ENCODE measurements around the gene ST3GAL3.

The ST3GAL3 gene

DNA sequence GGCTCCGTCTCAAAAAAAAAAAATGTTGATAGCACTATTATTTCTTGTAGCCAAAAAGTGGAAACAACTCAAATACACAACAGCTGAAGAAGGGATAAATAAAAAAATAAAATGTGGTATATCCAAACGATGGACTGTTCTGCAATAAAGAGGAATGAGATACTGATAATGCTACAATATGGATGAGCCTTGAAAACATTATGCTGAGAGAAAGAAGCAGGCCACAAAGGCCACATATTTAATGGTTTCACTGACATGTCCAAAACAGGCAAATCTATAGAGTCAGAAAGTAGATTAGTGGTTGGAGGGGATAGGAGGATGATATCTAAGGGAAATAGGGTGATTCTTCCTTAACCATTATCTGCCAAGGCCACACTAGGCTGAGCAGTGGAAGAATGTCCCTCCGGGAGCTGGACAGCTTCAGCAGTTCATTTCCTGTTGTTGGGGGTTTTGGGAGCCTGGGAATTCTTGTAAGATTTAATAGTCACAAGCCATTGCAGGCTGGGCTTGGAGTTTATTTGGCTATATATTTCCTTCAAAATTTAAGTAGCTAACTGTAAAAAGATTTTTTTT lies 53.5 kb downstream of the ST3GAL3 start:
- Histone ChIP-seq H3K4me2 (ENCODE audit: low read length) (no peak overlapping the region), H3K36me3 (ENCODE audit: insufficient read depth, low read length) (no peaks in the 10 kb centered on the region), H3K9me3 (replicated peaks; ENCODE audit: low read length) (no peaks in the 10 kb centered on the region), H3K4me3 (ENCODE audit: low read length) (no peak overlapping the region), H3K9ac (ENCODE audit: low read depth, low read length) (no peak overlapping the region), H3K4me1 (ENCODE audit: control insufficient read depth, insufficient read depth, low read length) (peaks cover 7% of the 10 kb centered on the region), H3K27me3 (ENCODE audit: control insufficient read depth, insufficient read depth, low read length) (no peaks in the 10 kb centered on the region)

DNA sequence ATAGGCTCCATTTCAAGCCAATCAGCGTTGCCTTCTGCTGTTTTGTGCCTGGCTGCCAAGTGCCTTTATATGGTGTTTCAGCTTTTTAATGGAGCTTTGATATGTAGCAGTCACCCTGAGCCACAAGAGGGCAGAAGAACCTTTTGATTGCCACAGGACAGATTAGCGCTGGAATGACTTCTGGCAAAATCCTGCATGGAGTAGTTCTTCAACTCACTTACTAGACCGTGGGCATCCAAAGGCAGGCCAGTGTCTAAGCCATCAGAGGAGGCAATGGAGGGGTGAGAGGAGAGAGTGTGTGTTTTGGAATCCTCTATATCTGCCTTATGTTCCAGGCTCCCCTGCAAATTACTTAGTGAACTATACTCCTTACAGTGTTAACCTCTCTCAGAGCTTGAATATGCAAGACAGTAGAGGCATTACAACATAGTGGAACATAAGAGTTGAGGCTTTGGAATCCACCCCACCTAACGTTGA lies 56.2 kb downstream of the ST3GAL3 start:
- Histone ChIP-seq H3K4me1 (ENCODE audit: control insufficient read depth, insufficient read depth, low read length) (peaks cover 7% of the 10 kb centered on the region), H3K4me3 (ENCODE audit: low read length) (no peak overlapping the region), H3K36me3 (ENCODE audit: insufficient read depth, low read length) (no peaks in the 10 kb centered on the region), H3K9me3 (replicated peaks; ENCODE audit: low read length) (no peaks in the 10 kb centered on the region), H3K9ac (ENCODE audit: low read depth, low read length) (no peak overlapping the region), H3K27me3 (ENCODE audit: control insufficient read depth, insufficient read depth, low read length) (no peaks in the 10 kb centered on the region), H3K4me2 (ENCODE audit: low read length) (peak overlapping the region; percentile 23)

DNA sequence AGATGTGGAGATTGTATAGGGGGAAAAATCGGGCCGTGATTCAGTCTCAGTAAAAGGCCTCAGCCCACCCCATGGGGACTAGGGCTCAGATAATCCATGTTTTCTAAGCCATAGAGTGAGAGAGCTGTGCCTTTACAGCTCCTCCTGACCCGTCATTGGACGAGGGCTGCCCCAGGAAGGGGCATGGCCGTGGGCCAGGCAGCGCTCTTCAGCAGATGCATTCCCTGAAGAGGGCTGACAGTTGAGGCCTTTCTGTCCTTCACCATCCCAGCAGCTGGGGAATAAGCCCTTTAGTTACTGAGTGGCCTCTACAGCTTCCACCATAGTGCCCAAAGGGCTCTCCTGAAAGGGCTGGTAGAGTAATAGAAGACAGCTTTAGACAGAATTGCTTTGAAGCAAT lies 57.2 kb downstream of the ST3GAL3 start:
- Histone ChIP-seq H3K9ac (ENCODE audit: low read depth, low read length) (no peak overlapping the region), H3K36me3 (ENCODE audit: insufficient read depth, low read length) (no peaks in the 10 kb centered on the region), H3K4me3 (ENCODE audit: low read length) (no peak overlapping the region), H3K27me3 (ENCODE audit: control insufficient read depth, insufficient read depth, low read length) (no peaks in the 10 kb centered on the region), H3K9me3 (replicated peaks; ENCODE audit: low read length) (no peaks in the 10 kb centered on the region), H3K4me2 (ENCODE audit: low read length) (no peak overlapping the region), H3K4me1 (ENCODE audit: control insufficient read depth, insufficient read depth, low read length) (peaks cover 7% of the 10 kb centered on the region)

DNA sequence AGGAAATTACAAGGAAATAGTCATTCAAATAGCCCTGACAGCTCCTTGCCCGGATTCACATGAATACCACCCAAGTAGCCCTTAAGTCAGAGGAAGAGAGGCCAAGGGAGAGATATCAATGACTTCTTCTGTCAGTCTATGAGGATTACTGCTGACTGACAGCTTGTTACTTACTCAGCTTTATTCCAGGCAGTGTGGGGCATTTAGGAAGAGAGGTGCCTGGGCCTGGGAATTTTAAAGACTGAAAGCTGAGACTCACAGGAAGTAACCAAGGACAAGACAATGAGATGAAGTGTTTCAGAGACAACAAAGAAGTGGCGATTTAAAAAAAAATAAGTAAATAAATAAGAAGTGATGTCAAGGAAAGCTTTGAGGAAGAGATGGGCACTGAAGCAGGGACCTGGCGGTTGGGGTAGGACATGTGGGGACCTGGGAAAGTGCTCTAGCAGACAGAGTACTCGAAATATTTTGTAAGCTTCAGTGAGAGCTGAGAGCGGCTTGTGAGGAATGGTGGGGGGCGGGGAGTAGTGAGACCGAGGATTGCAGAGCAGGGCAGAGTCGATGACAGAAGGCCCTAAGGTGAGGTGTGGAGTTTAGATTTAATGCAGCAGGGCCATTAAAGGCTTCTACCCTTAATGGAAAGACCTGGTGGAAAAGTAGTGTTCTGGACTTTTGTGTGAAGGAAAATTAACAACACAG lies 58.9 kb downstream of the ST3GAL3 start:
- Histone ChIP-seq H3K36me3 (ENCODE audit: insufficient read depth, low read length) (no peaks in the 10 kb centered on the region), H3K4me1 (ENCODE audit: control insufficient read depth, insufficient read depth, low read length) (peaks cover 7% of the 10 kb centered on the region), H3K9me3 (replicated peaks; ENCODE audit: low read length) (no peaks in the 10 kb centered on the region), H3K4me2 (ENCODE audit: low read length) (no peak overlapping the region), H3K27me3 (ENCODE audit: control insufficient read depth, insufficient read depth, low read length) (no peaks in the 10 kb centered on the region), H3K9ac (ENCODE audit: low read depth, low read length) (no peak overlapping the region), H3K4me3 (ENCODE audit: low read length) (no peak overlapping the region)

DNA sequence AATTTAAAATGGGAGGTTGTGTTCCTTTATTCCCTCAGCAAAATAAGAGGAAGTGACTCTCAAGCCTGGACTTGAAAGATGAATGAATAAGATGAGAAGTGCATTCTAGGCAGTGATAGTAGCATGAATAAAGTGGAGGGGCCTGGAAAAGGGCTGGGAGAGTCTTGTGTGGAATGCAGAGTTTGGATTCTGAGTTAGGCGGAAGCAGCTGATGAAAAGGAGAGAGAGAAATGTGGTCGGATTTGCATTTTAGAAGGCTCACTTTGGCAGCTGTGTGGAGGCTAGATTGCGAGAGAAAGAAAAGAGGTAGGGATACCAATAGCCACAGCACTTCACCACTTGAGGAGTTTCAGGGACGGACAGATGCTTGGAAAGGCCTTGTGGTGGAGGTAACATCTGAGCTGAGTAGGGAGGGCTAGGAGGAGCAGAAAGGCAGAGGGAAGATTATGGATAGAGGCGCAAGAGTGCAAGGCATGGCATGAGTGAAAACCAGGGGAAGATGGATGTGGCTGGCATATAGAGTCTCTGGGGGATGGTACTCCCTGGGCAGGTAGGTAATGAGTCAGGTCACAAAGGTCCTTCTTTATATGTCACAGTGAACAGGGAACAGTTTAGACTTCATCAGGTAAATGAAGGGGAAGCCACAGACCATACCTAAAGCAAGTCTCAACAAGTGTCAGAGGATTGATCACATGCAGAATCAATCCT lies 59.6 kb downstream of the ST3GAL3 start:
- Histone ChIP-seq H3K9ac (ENCODE audit: low read depth, low read length) (no peak overlapping the region), H3K4me2 (ENCODE audit: low read length) (no peak overlapping the region), H3K27me3 (ENCODE audit: control insufficient read depth, insufficient read depth, low read length) (no peaks in the 10 kb centered on the region), H3K4me1 (ENCODE audit: control insufficient read depth, insufficient read depth, low read length) (peaks cover 7% of the 10 kb centered on the region), H3K9me3 (replicated peaks; ENCODE audit: low read length) (no peaks in the 10 kb centered on the region), H3K4me3 (ENCODE audit: low read length) (no peak overlapping the region), H3K36me3 (ENCODE audit: insufficient read depth, low read length) (no peaks in the 10 kb centered on the region)

DNA sequence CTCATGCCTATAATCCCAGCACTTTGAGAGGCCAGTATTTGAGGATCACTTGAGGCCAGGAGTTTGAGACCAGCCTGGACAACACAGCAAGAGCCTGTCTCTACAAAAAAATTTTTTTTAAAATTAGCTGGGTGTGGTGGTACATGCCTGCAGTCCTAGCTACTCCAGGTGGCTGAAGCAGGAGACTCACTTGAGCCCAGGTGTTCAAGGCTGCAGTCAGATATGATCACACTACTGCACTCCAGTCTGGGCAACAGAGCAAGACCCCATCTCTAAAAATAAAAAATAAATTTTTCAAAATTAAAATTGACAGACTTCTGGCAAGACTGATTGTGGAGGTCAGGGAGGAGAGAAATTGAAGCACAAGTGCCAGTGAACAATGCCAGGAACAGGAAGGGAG lies 60.8 kb downstream of the ST3GAL3 start:
- Histone ChIP-seq H3K4me1 (ENCODE audit: control insufficient read depth, insufficient read depth, low read length) (peaks cover under 1% of the 10 kb centered on the region), H3K9me3 (replicated peaks; ENCODE audit: low read length) (no peaks in the 10 kb centered on the region), H3K4me3 (ENCODE audit: low read length) (no peak overlapping the region), H3K9ac (ENCODE audit: low read depth, low read length) (no peak overlapping the region), H3K27me3 (ENCODE audit: control insufficient read depth, insufficient read depth, low read length) (no peaks in the 10 kb centered on the region), H3K4me2 (ENCODE audit: low read length) (no peak overlapping the region), H3K36me3 (ENCODE audit: insufficient read depth, low read length) (no peaks in the 10 kb centered on the region)

DNA sequence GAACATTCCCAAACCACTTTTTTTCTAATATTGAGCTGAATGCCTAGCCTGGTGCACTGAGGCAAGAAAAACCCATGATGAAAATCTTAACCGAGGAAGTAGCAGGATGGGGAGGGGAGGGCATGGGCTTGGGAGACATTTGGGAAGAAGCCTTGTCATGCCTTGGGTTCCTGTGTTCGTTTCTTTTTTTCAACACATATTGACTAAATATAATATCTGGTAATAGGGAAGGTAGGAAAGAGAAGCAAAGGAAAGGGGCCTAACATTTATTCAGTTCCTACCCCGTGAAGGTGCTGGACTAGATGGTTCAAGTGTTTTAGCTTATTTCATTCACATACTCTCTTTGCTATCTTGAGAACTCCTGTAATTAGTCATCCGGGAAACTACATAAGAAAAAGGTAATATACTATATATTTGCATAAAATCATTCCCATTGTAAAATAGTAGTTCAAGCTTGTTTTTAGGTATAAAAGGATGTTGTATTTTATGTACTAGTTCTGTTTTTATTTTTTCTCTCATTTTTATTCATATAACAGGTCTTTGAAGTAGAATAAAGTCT lies 62.1 kb downstream of the ST3GAL3 start:
- no peak overlapping the region for H3K9ac ChIP-seq (ENCODE audit: low read depth, low read length)
- H3K4me2 ChIP-seq (ENCODE audit: low read length) = no peak overlapping the region
- no peak overlapping the region for H3K4me3 ChIP-seq (ENCODE audit: low read length)
- no peaks in the 10 kb centered on the region for H3K27me3 ChIP-seq (ENCODE audit: control insufficient read depth, insufficient read depth, low read length)
- H3K36me3 ChIP-seq (ENCODE audit: insufficient read depth, low read length) = no peaks in the 10 kb centered on the region
- H3K9me3 ChIP-seq (replicated peaks; ENCODE audit: low read length) = no peaks in the 10 kb centered on the region
- H3K4me1 ChIP-seq (ENCODE audit: control insufficient read depth, insufficient read depth, low read length) = peaks cover 8% of the 10 kb centered on the region

DNA sequence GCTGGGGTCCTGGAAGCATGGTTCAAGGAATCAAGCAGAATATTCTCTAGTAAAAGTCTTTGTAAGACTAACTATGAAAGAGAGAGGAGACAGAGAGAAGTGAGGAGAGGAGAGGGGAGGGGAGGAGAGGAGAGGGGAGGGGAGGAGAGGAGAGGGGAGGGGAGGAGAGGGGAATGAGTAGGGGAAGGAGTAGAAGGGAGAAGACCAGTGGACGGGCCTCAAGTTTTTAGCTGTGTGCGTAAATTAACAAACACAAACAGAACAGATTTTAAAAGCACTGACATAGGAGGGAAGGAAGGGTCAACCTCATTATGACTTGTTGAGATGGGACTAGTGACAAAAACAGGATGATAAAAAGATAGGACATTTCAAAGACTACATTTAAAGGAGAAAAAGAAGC lies 62.8 kb downstream of the ST3GAL3 start:
- H3K9me3 ChIP-seq (replicated peaks; ENCODE audit: low read length) = no peaks in the 10 kb centered on the region
- no peaks in the 10 kb centered on the region for H3K36me3 ChIP-seq (ENCODE audit: insufficient read depth, low read length)
- no peak overlapping the region for H3K9ac ChIP-seq (ENCODE audit: low read depth, low read length)
- peaks cover 14% of the 10 kb centered on the region for H3K4me1 ChIP-seq (ENCODE audit: control insufficient read depth, insufficient read depth, low read length)
- no peaks in the 10 kb centered on the region for H3K27me3 ChIP-seq (ENCODE audit: control insufficient read depth, insufficient read depth, low read length)
- H3K4me2 ChIP-seq (ENCODE audit: low read length) = no peak overlapping the region
- H3K4me3 ChIP-seq (ENCODE audit: low read length) = no peak overlapping the region

DNA sequence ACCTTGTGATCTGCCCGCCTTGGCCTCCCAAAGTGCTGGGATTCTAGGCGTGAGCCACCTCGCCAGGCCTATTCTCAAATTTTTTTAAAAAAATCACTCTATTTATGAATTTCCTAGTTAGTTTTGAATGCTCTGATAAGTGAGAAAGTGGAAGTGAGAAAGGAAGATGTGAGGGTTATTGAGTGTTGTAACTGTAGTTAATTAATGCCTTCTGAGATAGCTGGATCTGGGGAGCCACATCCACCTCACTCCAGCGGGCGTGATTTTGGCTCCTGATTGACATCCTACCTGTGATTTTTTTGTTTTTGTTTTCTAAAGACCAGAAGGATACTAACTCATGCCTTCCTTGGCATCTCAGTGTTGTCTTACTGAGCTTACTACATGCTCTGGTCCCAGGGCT lies 65.6 kb downstream of the ST3GAL3 start:
- H3K36me3 ChIP-seq (ENCODE audit: insufficient read depth, low read length) = no peaks in the 10 kb centered on the region
- no peak overlapping the region for H3K4me3 ChIP-seq (ENCODE audit: low read length)
- no peaks in the 10 kb centered on the region for H3K27me3 ChIP-seq (ENCODE audit: control insufficient read depth, insufficient read depth, low read length)
- no peak overlapping the region for H3K4me2 ChIP-seq (ENCODE audit: low read length)
- H3K9me3 ChIP-seq (replicated peaks; ENCODE audit: low read length) = no peaks in the 10 kb centered on the region
- no peak overlapping the region for H3K9ac ChIP-seq (ENCODE audit: low read depth, low read length)
- peaks cover 26% of the 10 kb centered on the region for H3K4me1 ChIP-seq (ENCODE audit: control insufficient read depth, insufficient read depth, low read length)

DNA sequence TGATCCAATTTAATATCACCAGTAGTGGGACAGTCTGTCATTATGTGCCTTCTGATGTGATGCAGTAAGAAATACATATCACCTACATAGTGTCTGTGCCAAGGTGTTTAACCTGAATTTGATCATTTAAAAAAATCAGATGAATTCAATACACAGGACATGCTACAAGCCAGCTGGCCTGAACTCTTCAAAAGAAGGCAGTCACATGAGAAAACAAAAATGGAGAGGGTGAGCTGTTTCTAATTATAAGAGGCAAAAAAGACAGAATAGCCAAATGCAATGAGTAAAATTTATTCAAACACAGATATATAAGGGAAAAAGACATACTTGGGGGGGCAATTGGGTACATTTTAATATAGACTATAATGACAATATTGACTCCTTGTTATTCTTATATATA lies 66.5 kb downstream of the ST3GAL3 start:
- H3K9ac ChIP-seq (ENCODE audit: low read depth, low read length) = no peak overlapping the region
- peak overlapping the region; percentile 40 for H3K4me2 ChIP-seq (ENCODE audit: low read length)
- no peaks in the 10 kb centered on the region for H3K9me3 ChIP-seq (replicated peaks; ENCODE audit: low read length)
- H3K4me1 ChIP-seq (ENCODE audit: control insufficient read depth, insufficient read depth, low read length) = peaks cover 26% of the 10 kb centered on the region
- H3K36me3 ChIP-seq (ENCODE audit: insufficient read depth, low read length) = no peaks in the 10 kb centered on the region
- H3K27me3 ChIP-seq (ENCODE audit: control insufficient read depth, insufficient read depth, low read length) = no peaks in the 10 kb centered on the region
- H3K4me3 ChIP-seq (ENCODE audit: low read length) = no peak overlapping the region

DNA sequence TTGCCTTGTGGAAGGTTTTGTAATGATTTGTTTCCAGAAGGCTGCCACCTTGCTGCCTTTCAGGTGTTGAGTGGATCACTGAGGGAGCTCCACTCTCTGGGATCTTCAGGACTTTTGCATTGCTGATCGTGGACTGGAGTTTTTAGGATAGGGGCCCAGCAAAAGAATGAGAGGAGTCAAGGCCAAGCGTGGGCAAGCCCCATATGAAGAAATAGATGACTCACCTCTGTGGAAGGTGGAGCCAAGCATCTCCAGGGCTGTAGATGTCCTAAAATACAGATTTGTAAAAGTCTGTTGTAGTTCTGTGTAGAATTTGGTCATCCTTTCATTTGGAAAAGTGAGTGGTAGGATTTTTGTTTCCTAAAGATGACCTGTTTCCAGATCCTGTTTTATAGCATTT lies 67.0 kb downstream of the ST3GAL3 start:
- Histone ChIP-seq H3K4me2 (ENCODE audit: low read length) (peak overlapping the region; percentile 40), H3K4me3 (ENCODE audit: low read length) (no peak overlapping the region), H3K4me1 (ENCODE audit: control insufficient read depth, insufficient read depth, low read length) (peaks cover 26% of the 10 kb centered on the region), H3K27me3 (ENCODE audit: control insufficient read depth, insufficient read depth, low read length) (no peaks in the 10 kb centered on the region), H3K36me3 (ENCODE audit: insufficient read depth, low read length) (no peaks in the 10 kb centered on the region), H3K9me3 (replicated peaks; ENCODE audit: low read length) (no peaks in the 10 kb centered on the region), H3K9ac (ENCODE audit: low read depth, low read length) (no peak overlapping the region)
